Measurements from ENCODE around the gene PLEK.

DNA sequence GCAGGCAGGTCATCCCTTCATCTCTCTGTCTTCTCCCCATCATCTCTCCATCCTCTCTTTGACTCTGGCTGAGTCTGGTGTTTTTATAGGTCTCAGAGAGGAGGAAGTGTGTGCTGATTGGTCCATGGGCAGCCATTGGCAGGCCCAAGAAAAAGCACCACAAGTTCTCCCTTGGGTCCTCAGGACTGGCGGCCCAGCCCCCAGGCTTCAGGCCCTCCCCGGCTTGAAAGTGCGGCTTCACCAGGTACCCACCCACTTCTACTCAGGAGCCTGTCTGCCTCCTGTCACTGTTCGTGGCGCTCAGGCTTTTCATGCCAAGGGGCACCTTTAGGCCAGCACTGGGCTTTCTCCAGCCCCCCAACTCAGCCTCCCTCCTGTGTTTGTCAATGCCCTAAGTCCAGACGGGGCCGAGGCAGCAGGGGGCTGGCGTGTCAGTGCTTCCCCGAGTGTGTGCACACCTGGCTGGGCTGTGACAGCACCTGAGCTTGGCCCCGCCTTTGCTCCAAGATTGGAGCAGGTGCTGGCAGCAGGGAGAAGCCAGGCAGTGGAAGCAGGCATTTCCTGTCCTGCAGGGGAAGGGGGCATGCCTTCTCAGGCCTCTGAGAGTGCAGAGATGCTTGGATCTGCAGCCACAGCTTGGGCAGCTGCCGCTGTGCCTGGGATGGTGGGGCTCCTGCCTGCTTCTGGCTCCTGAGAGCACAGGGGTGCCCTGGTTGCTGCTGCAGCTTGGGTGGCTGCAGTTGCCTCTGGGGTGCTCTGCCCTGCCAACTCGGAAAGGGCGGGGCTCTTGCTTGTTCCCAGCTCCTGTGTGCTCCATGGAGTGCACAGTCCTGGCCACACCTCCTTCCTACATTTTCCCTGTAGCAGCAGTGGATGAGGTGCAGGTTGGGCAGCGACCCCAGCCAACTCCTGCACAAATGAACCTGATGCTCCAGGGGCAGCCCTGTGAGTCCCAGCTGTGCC, 67.9 kb downstream of the PLEK start:
- TF ChIP-seq SUZ12 (IDR thresholded peaks at IDR 0.05; ENCODE audit: extremely low read depth, insufficient read depth, insufficient read length) (no peak), YY1 (IDR thresholded peaks at IDR 0.05; ENCODE audit: insufficient read depth, insufficient read length) (no peak)

Data from NT2/D1 (cell line).